Vagina (tissue), 2 donors: ENCODE measurements around the gene SPECC1L.

ENCODE experiments used
- CTCF ChIP-seq, 3 experiments: fragments of 450-650 bp in 2 of 3; fragments of 200-600 bp in 1 of 3; sonication (generic) in 1 of 3; IDR thresholded peaks; one replicate each; pipeline ENCODE4 v1.5.1; 2017 to 2019; ENCODE audit warnings: antibody characterized with exemption in 3 of 3, mild to moderate bottlenecking in 2 of 3, moderate library complexity in 2 of 3
- POLR2A ChIP-seq, 2 donors: fragments of 450-650 bp; IDR thresholded peaks; one replicate each; pipeline ENCODE4 v1.6.1; 2017; ENCODE audit warnings: antibody characterized with exemption in 2 of 2, mild to moderate bottlenecking in 2 of 2, moderate library complexity in 2 of 2

GRCh38 chr22:24431309-24432034 is 160.8 kb downstream of the SPECC1L start:
- TF ChIP-seq CTCF (IDR thresholded peaks at IDR 0.05) (no peak), POLR2A (IDR thresholded peaks at IDR 0.05) (no peak)
